ENCODE results near the gene ABCA1.

The ABCA1 gene

GRCh38 chr9:104817437-104817836 is 110.5 kb downstream of the ABCA1 start:
- Histone ChIP-seq H3K27ac (no peak overlapping the region), H3K36me3 (replicated peaks) (peaks cover 97% of the 10 kb centered on the region), H3K27me3 (replicated peaks) (no peaks in the 10 kb centered on the region), H3K4me3 (ENCODE audit: low read depth, low read length) (no peak overlapping the region)
- no peak for TF ChIP-seq CTCF (IDR thresholded peaks at IDR 0.05; ENCODE audit: low read depth, low read length, missing control alignments)
- no peak for DNase-seq
- in situ Hi-C loops (cut with HindIII; ENCODE audit: low pct_ligation_motif_present, low sequenced_read_pairs), result no loop called here

- Histone ChIP-seq H3K36me3 (replicated peaks) (peaks cover 95% of the 10 kb centered on the region), H3K4me3 (ENCODE audit: low read depth, low read length) (no peak overlapping the region), H3K27me3 (replicated peaks) (no peaks in the 10 kb centered on the region), H3K27ac (no peak overlapping the region)
- no peak for TF ChIP-seq CTCF (IDR thresholded peaks at IDR 0.05; ENCODE audit: low read depth, low read length, missing control alignments)
- in situ Hi-C loops (cut with HindIII; ENCODE audit: low pct_ligation_motif_present, low sequenced_read_pairs), result no loop called here
- no peak for DNase-seq
Observed at GRCh38 chr9:104815851-104816565, 111.9 kb downstream of the ABCA1 start.

GRCh38 chr9:104810421-104811339 is 117.3 kb downstream of the ABCA1 start:
- in situ Hi-C loops (cut with HindIII; ENCODE audit: low pct_ligation_motif_present, low sequenced_read_pairs), result no loop called here
- peak; percentile 9 for DNase-seq
- peaks cover 87% of the 10 kb centered on the region for H3K36me3 ChIP-seq (replicated peaks)

GRCh38 chr9:104808035-104808614 is 119.8 kb downstream of the ABCA1 start:
- in situ Hi-C loops (cut with HindIII; ENCODE audit: low pct_ligation_motif_present, low sequenced_read_pairs), result no loop called here
- H3K27ac ChIP-seq, result no peak overlapping the region
- DNase-seq, result no peak
- peaks cover 87% of the 10 kb centered on the region for H3K36me3 ChIP-seq (replicated peaks)
- H3K27me3 ChIP-seq (replicated peaks), result no peaks in the 10 kb centered on the region
- H3K4me3 ChIP-seq (ENCODE audit: low read depth, low read length), result no peak overlapping the region
- TF ChIP-seq CTCF (IDR thresholded peaks at IDR 0.05; ENCODE audit: low read depth, low read length, missing control alignments), result peak; percentile 45

More at GRCh38 chr9:104810421-104811339, 117.3 kb downstream of the ABCA1 start:
- H3K27ac ChIP-seq, result no peak overlapping the region
- TF ChIP-seq CTCF (IDR thresholded peaks at IDR 0.05; ENCODE audit: low read depth, low read length, missing control alignments), result no peak
- no peak overlapping the region for H3K4me3 ChIP-seq (ENCODE audit: low read depth, low read length)
- H3K27me3 ChIP-seq (replicated peaks), result no peaks in the 10 kb centered on the region

GRCh38 chr9:104805441-104805840 is 122.5 kb downstream of the ABCA1 start:
- no peak for DNase-seq
- no peak for TF ChIP-seq CTCF (IDR thresholded peaks at IDR 0.05; ENCODE audit: low read depth, low read length, missing control alignments)
- Histone ChIP-seq H3K27me3 (replicated peaks) (no peaks in the 10 kb centered on the region), H3K36me3 (replicated peaks) (peaks cover 87% of the 10 kb centered on the region), H3K27ac (no peak overlapping the region), H3K4me3 (ENCODE audit: low read depth, low read length) (no peak overlapping the region)
- in situ Hi-C loops (cut with HindIII; ENCODE audit: low pct_ligation_motif_present, low sequenced_read_pairs), result no loop called here

All from brain microvascular endothelial cell (primary cell).